HepG2 (cell line): ENCODE data around the gene HPS1. TPM values are rescaled to one million over a fixed set of nuclear protein-coding genes. Genes with fewer than 3 reads are reported as not detected.
A peak's percentile ranks its signal among the peaks of the same experiment; 100 is the strongest.

Experiments
- BCL6 ChIP-seq: IDR thresholded peaks from 2 replicates; pipeline ENCODE4 v1.6.1; 2016; ENCODE audit warnings: missing genetic modification reagents, missing compliant biosample characterization
- CHD2 ChIP-seq: IDR thresholded peaks from 2 replicates; pipeline ENCODE4 v1.6.1; 2011; ENCODE audit warnings: low read depth, low read length, improper control_type of control experiment
- FOXA3 ChIP-seq: IDR thresholded peaks from 2 replicates; pipeline ENCODE4 v1.6.1; 2016; ENCODE audit warnings: missing genetic modification reagents, missing compliant biosample characterization
- HNF4A ChIP-seq: sonication (generic); formaldehyde crosslinking; IDR thresholded peaks from 2 replicates; pipeline ENCODE4 v1.4.0; 2020; ENCODE audit warnings: missing genetic modification reagents
- IRX3 ChIP-seq: sonication (generic); formaldehyde crosslinking; IDR thresholded peaks from 2 replicates; pipeline ENCODE4 v1.8.1; 2023; ENCODE audit warnings: mild to moderate bottlenecking, low read depth, missing genetic modification reagents, borderline replicate concordance
- MZF1 ChIP-seq: sonication (generic); formaldehyde crosslinking; IDR thresholded peaks from 2 replicates; pipeline ENCODE4 v1.8.1; 2023; ENCODE audit warnings: mild to moderate bottlenecking, missing genetic modification reagents, borderline replicate concordance
- NCOR1 ChIP-seq: fragments of 200-600 bp; sonication (generic); IDR thresholded peaks from 2 replicates; pipeline ENCODE4 v1.7.0; 2017; ENCODE audit warnings: antibody characterized with exemption, low read length, borderline replicate concordance
- NFKBIZ ChIP-seq: IDR thresholded peaks from 2 replicates; pipeline ENCODE4 v1.6.1; 2018; ENCODE audit warnings: missing genetic modification reagents, missing compliant biosample characterization
- PAF1 ChIP-seq: IDR thresholded peaks from 2 replicates; pipeline ENCODE4 v1.6.1; 2016; ENCODE audit warnings: missing genetic modification reagents, missing compliant biosample characterization
- PHF8 ChIP-seq: sonication (generic); formaldehyde crosslinking; IDR thresholded peaks from 2 replicates; pipeline ENCODE4 v1.5.0; 2020; ENCODE audit warnings: missing genetic modification reagents
- SP1 ChIP-seq, 2 experiments: fragments of 450-650 bp in 1 of 2; sonication (generic) in 1 of 2; formaldehyde crosslinking in 1 of 2; IDR thresholded peaks; 2 replicates each; pipeline versions ENCODE4 v1.4.0 to v1.6.1; 2016 to 2020; ENCODE audit warnings: missing genetic modification reagents in 1 of 2
- STAT5B ChIP-seq: sonication (generic); formaldehyde crosslinking; IDR thresholded peaks from 2 replicates; pipeline ENCODE4 v1.4.0; 2020; ENCODE audit warnings: missing genetic modification reagents
- TFDP2 ChIP-seq: sonication (generic); formaldehyde crosslinking; IDR thresholded peaks from 2 replicates; pipeline ENCODE4 v1.4.0; 2020; ENCODE audit warnings: missing genetic modification reagents
- ZHX1 ChIP-seq: sonication (generic); formaldehyde crosslinking; IDR thresholded peaks from 2 replicates; pipeline ENCODE4 v1.8.1; 2022; ENCODE audit warnings: low read depth, mild to moderate bottlenecking, missing genetic modification reagents
- ZIK1 ChIP-seq: sonication (generic); formaldehyde crosslinking; IDR thresholded peaks from 2 replicates; pipeline ENCODE4 v1.5.0; 2020; ENCODE audit warnings: mild to moderate bottlenecking, low read depth, missing genetic modification reagents, borderline replicate concordance
- ZNF224 ChIP-seq: sonication (generic); formaldehyde crosslinking; IDR thresholded peaks from 2 replicates; pipeline ENCODE4 v1.5.0; 2020; ENCODE audit warnings: mild to moderate bottlenecking, missing genetic modification reagents
- ZNF326 ChIP-seq: sonication (generic); formaldehyde crosslinking; IDR thresholded peaks from 2 replicates; pipeline ENCODE4 v1.4.0; 2020; ENCODE audit warnings: missing genetic modification reagents, borderline replicate concordance
- ZNF331 ChIP-seq: sonication (generic); formaldehyde crosslinking; IDR thresholded peaks from 2 replicates; pipeline ENCODE4 v1.4.0; 2020; ENCODE audit warnings: missing genetic modification reagents
- ZNF34 ChIP-seq: sonication (generic); formaldehyde crosslinking; IDR thresholded peaks from 2 replicates; pipeline ENCODE4 v1.4.0; 2020; ENCODE audit warnings: mild to moderate bottlenecking, missing genetic modification reagents, borderline replicate concordance
- ZNF557 ChIP-seq: sonication (generic); formaldehyde crosslinking; IDR thresholded peaks from 2 replicates; pipeline ENCODE4 v1.4.0; 2020; ENCODE audit warnings: missing genetic modification reagents
- ZNF614 ChIP-seq: IDR thresholded peaks from 2 replicates; pipeline ENCODE4 v1.6.1; 2018; ENCODE audit warnings: missing biosample characterization, missing genetic modification reagents, inconsistent platforms, borderline replicate concordance
- ZNF816 ChIP-seq: sonication (generic); formaldehyde crosslinking; IDR thresholded peaks from 2 replicates; pipeline ENCODE4 v1.8.0; 2022; ENCODE audit warnings: missing genetic modification reagents, mild to moderate bottlenecking, borderline replicate concordance
- ZNF841 ChIP-seq: sonication (generic); formaldehyde crosslinking; IDR thresholded peaks from 2 replicates; pipeline ENCODE4 v1.8.1; 2023; ENCODE audit warnings: missing genetic modification reagents, borderline replicate concordance
- polyA plus RNA-seq, 8 experiments: library from polyadenylated mRNA; depleted of rRNA in 3 of 8; stranded (reverse) in 7 of 8; unstranded in 1 of 8; fragments of >200 nt; fragmentation: Illumina TruSeq in 4 of 8; extraction: Trizol in 4 of 8; gene quantifications; 2 replicates each; pipeline versions ENCODE4 v1.2.1 to v1.2.3, GENCODE V29; 2011 to 2016; ENCODE audit warnings: low read depth in 4 of 8, missing spikeins in 1 of 8, mixed read lengths in 1 of 8; ENCODE audit not compliant: insufficient read depth in 1 of 8
- total RNA-seq, 5 experiments: library from RNA; depleted of rRNA; stranded (reverse); fragments of >200 nt; fragmentation: Illumina TruSeq; extraction: Trizol; gene quantifications; 2 replicates each; pipeline ENCODE4 v1.2.3, GENCODE V29; 2016; ENCODE audit warnings: low read depth in 1 of 5
- TF ChIP-seq, protein P1 (sequence below): sonication (generic); formaldehyde crosslinking; IDR thresholded peaks from 2 replicates; pipeline ENCODE4 v1.4.0; 2020; ENCODE audit warnings: missing genetic modification reagents, borderline replicate concordance
- TF ChIP-seq, protein P2 (sequence below): sonication (generic); formaldehyde crosslinking; IDR thresholded peaks from 2 replicates; pipeline ENCODE4 v1.4.0; 2020; ENCODE audit warnings: missing genetic modification reagents

The HPS1 gene
- total and polyA plus RNA-seq, 2 of the 13 experiments (the other 11 are each of a cell fraction or from before 2014, with no cell fraction given): 24.6 to 25.8 TPM

- no peak for TF ChIP-seq ZHX1 (CRISPR knock-in tag)
- TF ChIP-seq FOXA3 (CRISPR knock-in tag): peak; percentile 26; the same call in 1 of the 2 replicates
- TF ChIP-seq MZF1 (CRISPR knock-in tag): no peak
- TF ChIP-seq, protein P1, sequence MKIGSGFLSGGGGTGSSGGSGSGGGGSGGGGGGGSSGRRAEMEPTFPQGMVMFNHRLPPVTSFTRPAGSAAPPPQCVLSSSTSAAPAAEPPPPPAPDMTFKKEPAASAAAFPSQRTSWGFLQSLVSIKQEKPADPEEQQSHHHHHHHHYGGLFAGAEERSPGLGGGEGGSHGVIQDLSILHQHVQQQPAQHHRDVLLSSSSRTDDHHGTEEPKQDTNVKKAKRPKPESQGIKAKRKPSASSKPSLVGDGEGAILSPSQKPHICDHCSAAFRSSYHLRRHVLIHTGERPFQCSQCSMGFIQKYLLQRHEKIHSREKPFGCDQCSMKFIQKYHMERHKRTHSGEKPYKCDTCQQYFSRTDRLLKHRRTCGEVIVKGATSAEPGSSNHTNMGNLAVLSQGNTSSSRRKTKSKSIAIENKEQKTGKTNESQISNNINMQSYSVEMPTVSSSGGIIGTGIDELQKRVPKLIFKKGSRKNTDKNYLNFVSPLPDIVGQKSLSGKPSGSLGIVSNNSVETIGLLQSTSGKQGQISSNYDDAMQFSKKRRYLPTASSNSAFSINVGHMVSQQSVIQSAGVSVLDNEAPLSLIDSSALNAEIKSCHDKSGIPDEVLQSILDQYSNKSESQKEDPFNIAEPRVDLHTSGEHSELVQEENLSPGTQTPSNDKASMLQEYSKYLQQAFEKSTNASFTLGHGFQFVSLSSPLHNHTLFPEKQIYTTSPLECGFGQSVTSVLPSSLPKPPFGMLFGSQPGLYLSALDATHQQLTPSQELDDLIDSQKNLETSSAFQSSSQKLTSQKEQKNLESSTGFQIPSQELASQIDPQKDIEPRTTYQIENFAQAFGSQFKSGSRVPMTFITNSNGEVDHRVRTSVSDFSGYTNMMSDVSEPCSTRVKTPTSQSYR: no peak
- TF ChIP-seq BCL6 (CRISPR knock-in tag): no peak
- TF ChIP-seq PHF8 (CRISPR knock-in tag): peak; percentile 93
- TF ChIP-seq STAT5B: no peak
- TF ChIP-seq CHD2: no peak
- no peak; the same call in 1 of the 2 replicates for TF ChIP-seq ZNF816 (CRISPR knock-in tag)
- TF ChIP-seq SP1 (IDR thresholded peaks at IDR 0.05): no peak
- TF ChIP-seq SP1 (CRISPR knock-in tag; IDR thresholded peaks at IDR 0.05): no peak
- TF ChIP-seq NCOR1: 0 out of 2 replicates have a peak, but pooled peaks have one; percentile 22
- TF ChIP-seq NFKBIZ (CRISPR knock-in tag): no peak
- no peak for TF ChIP-seq ZNF34 (CRISPR knock-in tag)
- no peak; the same call in 1 of the 2 replicates for TF ChIP-seq ZNF614 (CRISPR knock-in tag)
- peak; percentile 34; the same call in 1 of the 2 replicates for TF ChIP-seq HNF4A (CRISPR knock-in tag)
- peak; percentile 27; the same call in 1 of the 2 replicates for TF ChIP-seq TFDP2 (CRISPR knock-in tag)
- no peak for TF ChIP-seq PAF1
- no peak for TF ChIP-seq ZNF326 (CRISPR knock-in tag)
- no peak for TF ChIP-seq IRX3 (CRISPR knock-in tag)
- TF ChIP-seq, protein P2, sequence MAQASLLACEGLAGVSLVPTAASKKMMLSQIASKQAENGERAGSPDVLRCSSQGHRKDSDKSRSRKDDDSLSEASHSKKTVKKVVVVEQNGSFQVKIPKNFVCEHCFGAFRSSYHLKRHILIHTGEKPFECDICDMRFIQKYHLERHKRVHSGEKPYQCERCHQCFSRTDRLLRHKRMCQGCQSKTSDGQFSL (CRISPR knock-in tag): no peak
- no peak for TF ChIP-seq ZIK1
- TF ChIP-seq ZNF224: 0 out of 2 replicates have a peak, but pooled peaks have one; percentile 25
- TF ChIP-seq ZNF841 (CRISPR knock-in tag): no peak
- no peak for TF ChIP-seq ZNF557 (CRISPR knock-in tag)
- TF ChIP-seq ZNF331 (CRISPR knock-in tag): peak; percentile 33; the same call in 1 of the 2 replicates
These were observed at the start of gene HPS1 (continued) for GRCh38 chr10:98446661-98447221.
